A549 (cell line): ENCODE measurements around the gene SPATA1. TPM values are rescaled to one million over a fixed set of nuclear protein-coding genes. Genes with fewer than 3 reads are reported as not detected.

Source experiments
- ATAC-seq, 2 experiments: fragments of 200-7000 bp in 1 of 2; fragments of >200 bp in 1 of 2; cut with Nextera tagmentation in 1 of 2; cut with Tn5 transposase in 1 of 2; 3 replicates each; pipeline versions ENCODE4 v1.8.0 to v1.9.1; 2018 to 2020; ENCODE audit warnings: mild to moderate bottlenecking in 1 of 2, moderate library complexity in 1 of 2
- CTCF ChIA-PET: fragments of 300-600 bp; sonication (Branson Sonifier 250); formaldehyde crosslinking; extraction: SDS; loops from one replicate; lab custom pipeline; 2021; ENCODE audit warnings: antibody characterized with exemption, inconsistent platforms; lab: Yijun Ruan, JAX
- POLR2A ChIA-PET: fragments of 350-600 bp; formaldehyde crosslinking; extraction: SDS; loops from one replicate; lab custom pipeline; 2021; ENCODE audit warnings: antibody characterized with exemption, inconsistent platforms; lab: Yijun Ruan, JAX
- DNase-seq, 2 experiments: peaks; one replicate each; pipeline versions ENCODE4 v3.0.0 to v3.0.0-alpha.2; 2011 to 2016; ENCODE audit warnings: low read depth in 1 of 2, low spot score in 1 of 2
- FAIRE-seq: peaks from 2 replicates; lab custom pipeline; 2011; peaks lifted over from hg19 to GRCh38; lab: Jason Lieb, UNC
- H3K27ac ChIP-seq, 2 experiments: fragments of >200 bp; sonication (Bioruptor Twin); formaldehyde crosslinking; 3 replicates each; pipeline ENCODE4 v1.5.1; 2016 to 2017
- H3K4me1 ChIP-seq: fragments of >200 bp; sonication (Bioruptor Twin); formaldehyde crosslinking; 3 replicates; pipeline ENCODE4 v1.6.1; 2016
- H3K4me2 ChIP-seq: fragments of >200 bp; sonication (Bioruptor Twin); formaldehyde crosslinking; 3 replicates; pipeline ENCODE4 v1.6.1; 2016
- H3K4me3 ChIP-seq: fragments of >200 bp; sonication (Bioruptor Twin); formaldehyde crosslinking; 3 replicates; pipeline ENCODE4 v1.5.1; 2016
- H3K9me3 ChIP-seq: fragments of >200 bp; sonication (Bioruptor Twin); formaldehyde crosslinking; 3 replicates; pipeline ENCODE4 v1.6.1; 2016
- BCL3 ChIP-seq: fragments of >200 bp; sonication (Bioruptor Twin); formaldehyde crosslinking; IDR thresholded peaks from 3 replicates; pipeline ENCODE4 v1.6.1; 2016
- CHD4 ChIP-seq: fragments of 200-600 bp; sonication (generic); IDR thresholded peaks from 2 replicates; pipeline ENCODE4 v1.6.1; 2016; ENCODE audit warnings: antibody characterized with exemption, mild to moderate bottlenecking, borderline replicate concordance
- CTCF ChIP-seq: fragments of >200 bp; sonication (Bioruptor Twin); formaldehyde crosslinking; IDR thresholded peaks from 3 replicates; pipeline ENCODE4 v1.5.1; 2016
- EHMT2 ChIP-seq: fragments of 200-600 bp; sonication (generic); IDR thresholded peaks from 2 replicates; pipeline ENCODE4 v1.6.1; 2016; ENCODE audit warnings: antibody characterized with exemption, low read depth, mild to moderate bottlenecking, moderate library complexity
- ELK1 ChIP-seq: fragments of 150-350 bp; IDR thresholded peaks from 2 replicates; pipeline ENCODE4 v1.6.1; 2014; ENCODE audit warnings: low read depth, mild to moderate bottlenecking, low read length
- HDAC2 ChIP-seq: fragments of 200-600 bp; sonication (generic); IDR thresholded peaks from 2 replicates; pipeline ENCODE4 v1.6.1; 2016
- HOXA7 ChIP-seq: fragments of 250-450 bp; sonication (Bioruptor Pico); IDR thresholded peaks from 2 replicates; pipeline ENCODE4 v1.5.0; 2020; ENCODE audit warnings: mild to moderate bottlenecking, moderate library complexity
- HOXB5 ChIP-seq: fragments of 250-450 bp; sonication (Bioruptor Pico); IDR thresholded peaks from 2 replicates; pipeline ENCODE4 v1.5.0; 2020; ENCODE audit warnings: mild to moderate bottlenecking, moderate library complexity
- MAZ ChIP-seq: fragments of 150-350 bp; IDR thresholded peaks from 2 replicates; pipeline ENCODE4 v1.6.1; 2014; ENCODE audit warnings: antibody characterized with exemption, low read depth, low read length, borderline replicate concordance
- NPAS2 ChIP-seq: fragments of 250-450 bp; sonication (Bioruptor Pico); IDR thresholded peaks from 2 replicates; pipeline ENCODE4 v1.8.0; 2022; ENCODE audit warnings: mild to moderate bottlenecking, moderate library complexity, borderline replicate concordance
- PBX3 ChIP-seq: IDR thresholded peaks from 2 replicates; pipeline ENCODE4 v1.6.1; 2012
- POLR2AphosphoS2 ChIP-seq: conservative IDR thresholded peaks from 2 replicates; pipeline ENCODE4 v1.6.1; 2012; ENCODE audit warnings: low read length, improper control_type of control experiment, inconsistent platforms
- RARB ChIP-seq: fragments of 250-450 bp; sonication (Bioruptor Pico); IDR thresholded peaks from 2 replicates; pipeline ENCODE4 v1.8.0; 2021; ENCODE audit warnings: mild to moderate bottlenecking, moderate library complexity
- RCOR1 ChIP-seq: fragments of 150-350 bp; IDR thresholded peaks from 2 replicates; pipeline ENCODE4 v1.6.1; 2014; ENCODE audit warnings: antibody characterized with exemption, low read length, low read depth
- REST ChIP-seq: fragments of 200-600 bp; sonication (generic); IDR thresholded peaks from 2 replicates; pipeline ENCODE4 v1.6.1; 2016; ENCODE audit warnings: antibody characterized with exemption, mild to moderate bottlenecking, moderate library complexity
- RFX5 ChIP-seq: fragments of 450-650 bp; IDR thresholded peaks from 2 replicates; pipeline ENCODE4 v1.7.1; 2014; ENCODE audit warnings: antibody characterized with exemption, mild to moderate bottlenecking, moderate library complexity
- RNF2 ChIP-seq: fragments of 200-600 bp; sonication (generic); IDR thresholded peaks from 2 replicates; pipeline ENCODE4 v1.6.1; 2016; ENCODE audit warnings: low read depth, mild to moderate bottlenecking, antibody characterized with exemption, moderate library complexity, borderline replicate concordance
- TP53 ChIP-seq: fragments of 250-450 bp; sonication (Bioruptor Pico); IDR thresholded peaks from 2 replicates; pipeline ENCODE4 v1.5.0; 2021; ENCODE audit warnings: mild to moderate bottlenecking, moderate library complexity
- ZFP36 ChIP-seq: fragments of 450-650 bp; IDR thresholded peaks from 2 replicates; pipeline ENCODE4 v1.6.1; 2014; ENCODE audit warnings: borderline replicate concordance; ENCODE audit not compliant: partially characterized antibody
- ZNF302 ChIP-seq: fragments of 250-450 bp; sonication (Bioruptor Pico); IDR thresholded peaks from 2 replicates; pipeline ENCODE4 v1.9.0; 2021; ENCODE audit warnings: inconsistent platforms, mild to moderate bottlenecking, moderate library complexity
- ZSCAN20 ChIP-seq: fragments of 250-450 bp; sonication (Bioruptor Pico); IDR thresholded peaks from 2 replicates; pipeline ENCODE4 v1.8.0; 2022; ENCODE audit warnings: mild to moderate bottlenecking, moderate library complexity
- WGBS: methylation state at CpG from one replicate; pipeline ENCODE4 v1.1.6; 2017; ENCODE audit errors: missing lambda C conversion rate; 5-methylcytosine and 5-hydroxymethylcytosine counted together
- polyA plus RNA-seq, 4 experiments: library from polyadenylated mRNA; depleted of rRNA in 3 of 4; stranded (reverse); fragments of >200 nt; fragmentation: RNase III in 1 of 4; extraction: RNeasy Plus Mini Kit Qiagen cat#74134 plus additional on column Dnase treatment in 1 of 4; gene quantifications; 2 replicates in 3 of 4; 3 replicates in 1 of 4; pipeline ENCODE4 v1.2.3, GENCODE V29; 2011 to 2017

Gene SPATA1
- polyA plus RNA-seq, 2 of the 4 experiments (the other 2 are of a cell fraction), result 0.49 to 1.2 TPM

- CTCF ChIA-PET, result interaction anchor here (1.5 to 2.6 kb wide), 2 partner anchors 13 to 466 kb away, joined by 3 to 9 read pairs; no protein-coding TSS in a partner anchor
- ATAC-seq (no peak), DNase-seq (no peak)
- TF ChIP-seq CHD4 (no peak), ELK1 (no peak)
- TF ChIP-seq, all 56 proteins: peak for 0
- WGBS, result 21% methylated on average over 5 of the region's 5 CpGs
- H3K4me1 ChIP-seq, result no peaks in the 10 kb centered on the region
- FAIRE-seq, result no peak
- peaks cover 12% of the 10 kb centered on the region for H3K9me3 ChIP-seq
- no peak overlapping the region for H3K4me3 ChIP-seq
- POLR2A ChIA-PET, result no interaction called here
- H3K27ac ChIP-seq, result no peak overlapping the region
- no peak overlapping the region for H3K4me2 ChIP-seq
Observed at GRCh38 chr1:84606977-84607376, 100.8 kb downstream of the SPATA1 start.

GRCh38 chr1:84611091-84611490 is 104.9 kb downstream of the SPATA1 start:
- TF ChIP-seq RCOR1, result no peak
- TF ChIP-seq POLR2AphosphoS2, result no peak
- no peak for TF ChIP-seq ZSCAN20 (CRISPR knock-in tag)
- TF ChIP-seq EHMT2, result no peak
- Histone ChIP-seq H3K4me2 (no peak overlapping the region), H3K9me3 (peaks cover 5% of the 10 kb centered on the region; the same call in 2 of the 3 replicates), H3K4me1 (no peaks in the 10 kb centered on the region), H3K27ac (no peak overlapping the region), H3K4me3 (no peak overlapping the region)
- CTCF ChIA-PET, result interaction anchor here (2.2 kb wide), 1 partner anchor 9 kb away, joined by 6 read pairs; no protein-coding TSS in a partner anchor
- FAIRE-seq (no peak), DNase-seq (no peak), ATAC-seq (no peak)
- 0% methylated on average over 1 of the region's 1 CpG for WGBS
- POLR2A ChIA-PET, result no interaction called here

GRCh38 chr1:84611796-84612195 is 105.6 kb downstream of the SPATA1 start:
- ATAC-seq (no peak), DNase-seq (no peak), FAIRE-seq (no peak)
- no peak overlapping the region for H3K27ac ChIP-seq
- 33% methylated on average over 3 of the region's 3 CpGs for WGBS
- TF ChIP-seq PBX3 (no peak), MAZ (no peak), RFX5 (no peak), HOXB5 (no peak), ZNF302 (no peak), RARB (CRISPR knock-in tag) (no peak), RCOR1 (no peak), REST (no peak), RNF2 (no peak), HDAC2 (no peak), HOXA7 (CRISPR knock-in tag) (no peak), CTCF (no peak), TP53 (CRISPR knock-in tag) (no peak), ZFP36 (no peak), BCL3 (no peak), ZSCAN20 (CRISPR knock-in tag) (no peak), NPAS2 (CRISPR knock-in tag) (no peak)
- H3K4me1 ChIP-seq, result no peaks in the 10 kb centered on the region
- peaks cover 5% of the 10 kb centered on the region; the same call in 2 of the 3 replicates for H3K9me3 ChIP-seq
- ChIA-PET CTCF (interaction anchor here (2.2 kb wide), 1 partner anchor 8 kb away, joined by 6 read pairs; no protein-coding TSS in a partner anchor), POLR2A (no interaction called here)
- no peak overlapping the region for H3K4me3 ChIP-seq
- no peak overlapping the region for H3K4me2 ChIP-seq
